Measurements from ENCODE around the gene SULT1C4.

DNA sequence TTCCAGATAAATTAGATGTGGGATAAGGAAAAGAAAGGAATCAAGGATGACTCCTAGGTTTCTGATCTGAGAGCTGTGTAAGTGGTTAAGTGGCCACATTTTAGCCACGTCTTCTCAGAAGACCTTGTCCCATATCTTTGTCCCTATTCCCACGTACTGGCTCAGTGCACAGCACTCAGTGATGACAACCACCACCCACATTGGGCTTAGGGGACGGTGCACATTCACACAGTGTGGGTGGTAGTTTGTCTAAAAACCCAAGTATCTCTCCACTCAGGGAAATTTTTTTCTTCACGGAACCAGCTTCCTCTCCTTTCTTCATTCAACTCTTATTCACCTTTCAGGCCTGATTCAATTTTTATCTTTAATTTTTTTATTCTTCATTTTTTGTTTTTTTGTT lies 40.7 kb downstream of the SULT1C4 start:
- TF ChIP-seq, protein P1, sequence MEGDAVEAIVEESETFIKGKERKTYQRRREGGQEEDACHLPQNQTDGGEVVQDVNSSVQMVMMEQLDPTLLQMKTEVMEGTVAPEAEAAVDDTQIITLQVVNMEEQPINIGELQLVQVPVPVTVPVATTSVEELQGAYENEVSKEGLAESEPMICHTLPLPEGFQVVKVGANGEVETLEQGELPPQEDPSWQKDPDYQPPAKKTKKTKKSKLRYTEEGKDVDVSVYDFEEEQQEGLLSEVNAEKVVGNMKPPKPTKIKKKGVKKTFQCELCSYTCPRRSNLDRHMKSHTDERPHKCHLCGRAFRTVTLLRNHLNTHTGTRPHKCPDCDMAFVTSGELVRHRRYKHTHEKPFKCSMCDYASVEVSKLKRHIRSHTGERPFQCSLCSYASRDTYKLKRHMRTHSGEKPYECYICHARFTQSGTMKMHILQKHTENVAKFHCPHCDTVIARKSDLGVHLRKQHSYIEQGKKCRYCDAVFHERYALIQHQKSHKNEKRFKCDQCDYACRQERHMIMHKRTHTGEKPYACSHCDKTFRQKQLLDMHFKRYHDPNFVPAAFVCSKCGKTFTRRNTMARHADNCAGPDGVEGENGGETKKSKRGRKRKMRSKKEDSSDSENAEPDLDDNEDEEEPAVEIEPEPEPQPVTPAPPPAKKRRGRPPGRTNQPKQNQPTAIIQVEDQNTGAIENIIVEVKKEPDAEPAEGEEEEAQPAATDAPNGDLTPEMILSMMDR (IDR thresholded peaks at IDR 0.05; ENCODE audit: insufficient read depth, low read length) = no peak
- no peak for TF ChIP-seq POLR2AphosphoS5 (IDR thresholded peaks at IDR 0.05; ENCODE audit: low read depth)

Data from HL-60 (cell line).